CD14-positive monocyte (primary cell): ENCODE measurements around the gene DMAC2. TPM values are rescaled to one million over a fixed set of nuclear protein-coding genes. Genes with fewer than 3 reads are reported as not detected.

ENCODE experiments used
- DNase-seq, 3 donors: peaks; one replicate each; pipeline ENCODE4 v3.0.0-alpha.2; 2011 to 2022
- H2AFZ ChIP-seq: 2 replicates; pipeline ENCODE4 v1.6.0; 2012; ENCODE audit warnings: mild to moderate bottlenecking, low read depth, low read length, inconsistent platforms; ENCODE audit not compliant: insufficient read depth, poor library complexity, severe bottlenecking
- H3K27ac ChIP-seq, 2 donors: 1 replicate in 1 of 2; 2 replicates in 1 of 2; pipeline ENCODE4 v1.5.1; 2012 to 2013; ENCODE audit warnings: low read length in 2 of 2, control low read depth in 1 of 2, inconsistent platforms in 1 of 2, low read depth in 1 of 2, mild to moderate bottlenecking in 1 of 2
- H3K27me3 ChIP-seq, 2 donors: one replicate each; pipeline versions ENCODE4 v1.6.0 to v1.6.1; 2011 to 2013; ENCODE audit warnings: low read length in 2 of 2; ENCODE audit not compliant: control insufficient read depth in 2 of 2, insufficient read depth in 2 of 2
- H3K36me3 ChIP-seq, 2 donors: replicated peaks in 1 of 2; 1 replicate in 1 of 2; 2 replicates in 1 of 2; pipeline versions ENCODE4 v1.5.1 to v1.6.1; 2012 to 2013; ENCODE audit warnings: low read length in 2 of 2, control low read depth in 1 of 2, inconsistent platforms in 1 of 2, mild to moderate bottlenecking in 1 of 2; ENCODE audit not compliant: insufficient read depth in 2 of 2, control insufficient read depth in 1 of 2
- H3K4me1 ChIP-seq, 2 donors: 1 replicate in 1 of 2; 2 replicates in 1 of 2; pipeline versions ENCODE4 v1.5.1 to v1.6.1; 2012 to 2013; ENCODE audit warnings: low read length in 2 of 2, control low read depth in 1 of 2, inconsistent platforms in 1 of 2, mild to moderate bottlenecking in 1 of 2, moderate library complexity in 1 of 2; ENCODE audit not compliant: insufficient read depth in 2 of 2, control insufficient read depth in 1 of 2
- H3K4me2 ChIP-seq: replicated peaks from 2 replicates; pipeline ENCODE3; 2012; ENCODE audit warnings: low read length, moderate library complexity, mild to moderate bottlenecking; ENCODE audit not compliant: poor library complexity, severe bottlenecking; ENCODE audit errors: extremely low read depth
- H3K4me3 ChIP-seq, 3 experiments: fragments of 200-600 bp in 1 of 3; sonication (generic) in 1 of 3; replicated peaks in 1 of 3; 1 replicate in 2 of 3; 2 replicates in 1 of 3; pipeline ENCODE4 v1.5.1; 2011 to 2013; ENCODE audit warnings: low read length in 3 of 3, mild to moderate bottlenecking in 3 of 3, control low read depth in 2 of 3, low read depth in 2 of 3, inconsistent platforms in 1 of 3, moderate library complexity in 1 of 3
- H3K79me2 ChIP-seq: 2 replicates; pipeline ENCODE4 v1.6.0; 2012; ENCODE audit warnings: mild to moderate bottlenecking, control low read depth, inconsistent platforms, low read length, moderate library complexity; ENCODE audit not compliant: insufficient read depth
- H3K9ac ChIP-seq: 2 replicates; pipeline ENCODE4 v1.6.0; 2017; ENCODE audit warnings: low read length, mild to moderate bottlenecking; ENCODE audit not compliant: insufficient read depth, poor library complexity, severe bottlenecking
- H3K9me3 ChIP-seq, 2 donors: replicated peaks in 1 of 2; 1 replicate in 1 of 2; 2 replicates in 1 of 2; pipeline versions ENCODE4 v1.5.1 to v1.6.1; 2012 to 2013; ENCODE audit warnings: low read length in 2 of 2, control low read depth in 1 of 2; ENCODE audit not compliant: control insufficient read depth in 1 of 2, insufficient read depth in 1 of 2
- H4K20me1 ChIP-seq: 2 replicates; pipeline ENCODE4 v1.6.0; 2012; ENCODE audit warnings: mild to moderate bottlenecking, low read length, control low read depth, moderate library complexity; ENCODE audit not compliant: insufficient read depth
- H3K27ac Mint-ChIP-seq, 7 donors: one replicate each; pipeline ENCODE4 v1.8.0; 2020; ENCODE audit warnings: mild to moderate bottlenecking in 7 of 7, mixed read lengths in 7 of 7, moderate library complexity in 6 of 7, inconsistent platforms in 2 of 7
- H3K27me3 Mint-ChIP-seq, 3 donors: one replicate each; pipeline ENCODE4 v1.8.0; 2021 to 2022; ENCODE audit warnings: low read depth in 3 of 3, mild to moderate bottlenecking in 3 of 3, mixed read lengths in 3 of 3, moderate library complexity in 3 of 3, inconsistent platforms in 1 of 3
- H3K36me3 Mint-ChIP-seq, 2 donors: one replicate each; pipeline ENCODE4 v1.8.0; 2020; ENCODE audit warnings: mixed read lengths in 2 of 2, inconsistent platforms in 1 of 2, mild to moderate bottlenecking in 1 of 2
- H3K4me1 Mint-ChIP-seq: one replicate; pipeline ENCODE4 v1.8.0; 2020; ENCODE audit warnings: mild to moderate bottlenecking, mixed read lengths
- H3K4me3 Mint-ChIP-seq, 2 donors: one replicate each; pipeline ENCODE4 v1.8.0; 2020; ENCODE audit warnings: mild to moderate bottlenecking in 2 of 2, mixed read lengths in 2 of 2, moderate library complexity in 1 of 2
- H3K9me3 Mint-ChIP-seq, 7 donors: one replicate each; pipeline ENCODE4 v1.8.0; 2020 to 2022; ENCODE audit warnings: mixed read lengths in 7 of 7, mild to moderate bottlenecking in 6 of 7, moderate library complexity in 6 of 7, inconsistent platforms in 2 of 7
- WGBS: methylation state at CpG from one replicate; pipeline ENCODE4 v1.1.5; 2013; ENCODE audit warnings: missing lambda C conversion rate; ENCODE audit not compliant: insufficient coverage; 5-methylcytosine and 5-hydroxymethylcytosine counted together
- intact Hi-C, 2 donors: fragments of 100-400 bp; cut with micrococcal nuclease; formaldehyde crosslinking; loops; one replicate each; pipeline versions ENCODE4 v1.15.0 to v1.15.1; 2023
- polyA plus RNA-seq, 3 donors: library from polyadenylated mRNA; depleted of rRNA in 1 of 3; unstranded in 2 of 3; stranded (reverse) in 1 of 3; fragments of 300-500 nt in 2 of 3; fragments of >200 nt in 1 of 3; fragmentation: Illumina TruSeq in 2 of 3; gene quantifications; 1 replicate in 2 of 3; 2 replicates in 1 of 3; pipeline ENCODE4 v1.2.3, GENCODE V29; 2012 to 2021
- TF ChIP-seq, protein P1 (sequence below): fragments of 200-600 bp; IDR thresholded peaks from one replicate; pipeline ENCODE4 v1.8.0; 2022; ENCODE audit warnings: antibody characterized with exemption, mild to moderate bottlenecking

DMAC2 gene
- polyA plus RNA-seq, 3 donors: 33.2 to 48.0 (median 43.8) TPM

DNA sequence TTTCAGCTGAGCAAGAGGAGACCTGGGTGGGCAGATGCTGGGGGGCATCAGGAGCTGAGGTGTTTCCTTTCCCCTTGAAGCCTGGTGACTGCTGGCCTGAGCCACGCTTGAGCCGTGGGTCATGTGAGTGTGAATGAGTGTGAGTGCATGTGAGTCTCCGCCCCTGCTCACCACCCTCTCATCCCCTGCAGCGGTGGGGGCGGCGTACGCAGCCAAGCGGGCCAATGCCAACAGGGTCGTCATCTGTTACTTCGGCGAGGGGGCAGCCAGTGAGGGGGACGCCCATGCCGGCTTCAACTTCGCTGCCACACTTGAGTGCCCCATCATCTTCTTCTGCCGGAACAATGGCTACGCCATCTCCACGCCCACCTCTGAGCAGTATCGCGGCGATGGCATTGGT lies 17.7 kb downstream of the DMAC2 start:
- H3K36me3 Mint-ChIP-seq: peaks cover 54 to 80% of the 10 kb centered on the region in 2 donors
- H3K27me3 ChIP-seq: no peaks in the 10 kb centered on the region
- H3K4me2 ChIP-seq: no peak overlapping the region
- WGBS: 96% methylated on average over 17 of the region's 20 CpGs
- no peaks in the 10 kb centered on the region for H3K9me3 ChIP-seq
- no peak for DNase-seq
- no peak overlapping the region for H2AFZ ChIP-seq
- peaks cover 79 to 85% of the 10 kb centered on the region in 2 donors for H3K4me1 ChIP-seq
- no peak overlapping the region for H3K9ac ChIP-seq
- TF ChIP-seq, protein P1, sequence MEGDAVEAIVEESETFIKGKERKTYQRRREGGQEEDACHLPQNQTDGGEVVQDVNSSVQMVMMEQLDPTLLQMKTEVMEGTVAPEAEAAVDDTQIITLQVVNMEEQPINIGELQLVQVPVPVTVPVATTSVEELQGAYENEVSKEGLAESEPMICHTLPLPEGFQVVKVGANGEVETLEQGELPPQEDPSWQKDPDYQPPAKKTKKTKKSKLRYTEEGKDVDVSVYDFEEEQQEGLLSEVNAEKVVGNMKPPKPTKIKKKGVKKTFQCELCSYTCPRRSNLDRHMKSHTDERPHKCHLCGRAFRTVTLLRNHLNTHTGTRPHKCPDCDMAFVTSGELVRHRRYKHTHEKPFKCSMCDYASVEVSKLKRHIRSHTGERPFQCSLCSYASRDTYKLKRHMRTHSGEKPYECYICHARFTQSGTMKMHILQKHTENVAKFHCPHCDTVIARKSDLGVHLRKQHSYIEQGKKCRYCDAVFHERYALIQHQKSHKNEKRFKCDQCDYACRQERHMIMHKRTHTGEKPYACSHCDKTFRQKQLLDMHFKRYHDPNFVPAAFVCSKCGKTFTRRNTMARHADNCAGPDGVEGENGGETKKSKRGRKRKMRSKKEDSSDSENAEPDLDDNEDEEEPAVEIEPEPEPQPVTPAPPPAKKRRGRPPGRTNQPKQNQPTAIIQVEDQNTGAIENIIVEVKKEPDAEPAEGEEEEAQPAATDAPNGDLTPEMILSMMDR: no peak
- peaks cover 0 to 5% (median 0%) of the 10 kb centered on the region in 7 donors for H3K9me3 Mint-ChIP-seq
- H3K27ac ChIP-seq: peak overlapping the region; percentile 86 to 96
- peaks cover 34% of the 10 kb centered on the region for H4K20me1 ChIP-seq
- H3K27me3 Mint-ChIP-seq: peaks cover 0 to 1% (median 0%) of the 10 kb centered on the region in 3 donors
- intact Hi-C loops: loop anchor here in 1 of 2 donors (10.0 kb wide), 1 partner anchor 47 kb away; the partner anchor contains the start of gene TMEM91
- H3K4me3 Mint-ChIP-seq: no peak overlapping the region
- H3K4me1 Mint-ChIP-seq: peaks cover 82% of the 10 kb centered on the region
- H3K79me2 ChIP-seq: peaks cover 53% of the 10 kb centered on the region
- peak overlapping the region; percentile 76 to 97 (median 94) for H3K27ac Mint-ChIP-seq
- H3K4me3 ChIP-seq: no peak overlapping the region
- peaks cover 57 to 60% of the 10 kb centered on the region in 2 donors for H3K36me3 ChIP-seq

DNA sequence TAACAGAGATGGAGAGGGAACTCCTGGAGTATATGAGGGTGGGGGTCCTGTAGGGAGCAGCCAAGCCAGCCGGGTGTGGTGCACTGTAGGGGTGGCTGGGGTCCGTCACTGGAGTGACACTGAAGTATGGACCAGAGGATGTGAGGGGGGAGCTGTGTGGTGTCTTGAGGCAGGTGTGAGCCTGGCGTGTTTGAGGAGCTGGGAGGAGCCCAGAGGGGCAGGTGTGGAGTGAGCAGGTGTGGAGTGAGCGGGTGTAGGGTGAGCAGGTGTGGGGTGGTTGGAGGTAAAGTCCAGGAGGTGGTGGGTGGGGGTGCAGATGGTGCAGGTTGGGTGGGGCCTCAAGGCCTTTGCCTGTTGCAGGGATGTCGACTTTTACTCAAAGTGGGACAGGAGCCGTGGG lies 18.4 kb downstream of the DMAC2 start:
- Histone ChIP-seq H4K20me1 (peaks cover 30% of the 10 kb centered on the region), H3K27ac (peak overlapping the region; percentile 86 to 96), H3K36me3 (peaks cover 62 to 67% of the 10 kb centered on the region in 2 donors), H3K9me3 (no peaks in the 10 kb centered on the region), H3K27me3 (no peaks in the 10 kb centered on the region), H2AFZ (no peak overlapping the region), H3K4me1 (peaks cover 73 to 79% of the 10 kb centered on the region in 2 donors), H3K9ac (peak overlapping the region; percentile 41), H3K4me3 (peak overlapping the region in 1 of 3 experiments; percentile 29), H3K79me2 (peaks cover 46% of the 10 kb centered on the region), H3K4me2 (peak overlapping the region; percentile 56)
- 89% methylated on average over 5 of the region's 6 CpGs for WGBS
- Mint-ChIP-seq H3K36me3 (peaks cover 59 to 87% of the 10 kb centered on the region in 2 donors), H3K27me3 (peaks cover 0 to 1% (median 0%) of the 10 kb centered on the region in 3 donors), H3K27ac (peak overlapping the region; percentile 87 to 97 (median 96)), H3K4me3 (peak overlapping the region in 1 of 2 donors; percentile 41), H3K9me3 (peaks cover 0 to 5% (median 0%) of the 10 kb centered on the region in 7 donors), H3K4me1 (peaks cover 75% of the 10 kb centered on the region)
- TF ChIP-seq, protein P1: no peak
- intact Hi-C loops: loop anchor here in 1 of 2 donors (10.0 kb wide), 1 partner anchor 47 kb away; the partner anchor contains the start of gene TMEM91
- DNase-seq: no peak
